ENCODE data around the gene CR2.

- TF ChIP-seq EZH2 (IDR thresholded peaks at IDR 0.05): no peak
- TF ChIP-seq POLR2AphosphoS5 (IDR thresholded peaks at IDR 0.05; ENCODE audit: borderline replicate concordance, low read depth, low read length): no peak
Observed at GRCh38 chr1:207503950-207504349, 49.8 kb downstream of the CR2 start.
